Panc1 (cell line): ENCODE data around the gene NHS. TPM values are rescaled to one million over a fixed set of nuclear protein-coding genes. Genes with fewer than 3 reads are reported as not detected.

Experiments
- ATAC-seq: fragments of 200-7000 bp; cut with Tn5 transposase; 2 replicates; pipeline ENCODE4 v1.9.1; 2020; ENCODE audit warnings: mild to moderate bottlenecking, moderate library complexity
- BruUV-seq: library from RNA; stranded (reverse); fragments of 400-500 nt; replicated peaks from 2 replicates; lab custom pipeline; 2021; lab: Mats Ljungman, UMichigan
- CTCF ChIA-PET: fragments of 300-600 bp; sonication (Branson Sonifier 250); formaldehyde crosslinking; loops from one replicate; lab custom pipeline; 2022; ENCODE audit warnings: antibody characterized with exemption; lab: Charles Lee
- POLR2A ChIA-PET: fragments of 300-600 bp; sonication (Branson Sonifier 250); formaldehyde crosslinking; loops from one replicate; lab custom pipeline; 2022; ENCODE audit warnings: antibody characterized with exemption; lab: Charles Lee
- DNase-seq: peaks from one replicate; pipeline ENCODE4 v3.0.0-alpha.2; 2010; ENCODE audit warnings: low read depth, low spot score
- H3K27ac ChIP-seq: 2 replicates; pipeline ENCODE4 v1.5.1; 2011; ENCODE audit warnings: mild to moderate bottlenecking, low read length, inconsistent platforms
- H3K27me3 ChIP-seq: fragments of 200-500 bp; sonication (Bioruptor generic); 2 replicates; pipeline ENCODE4 v1.6.0; 2014; ENCODE audit warnings: low read length, inconsistent platforms; ENCODE audit not compliant: control insufficient read depth, insufficient read depth
- H3K36me3 ChIP-seq: fragments of 200-500 bp; sonication (Bioruptor generic); 2 replicates; pipeline ENCODE4 v1.5.1; 2014; ENCODE audit warnings: inconsistent platforms, mild to moderate bottlenecking, low read length, moderate library complexity; ENCODE audit not compliant: control insufficient read depth, insufficient read depth
- H3K4me1 ChIP-seq: 2 replicates; pipeline ENCODE4 v1.5.1; 2011; ENCODE audit warnings: inconsistent platforms, mild to moderate bottlenecking, low read length, moderate library complexity; ENCODE audit not compliant: control insufficient read depth, insufficient read depth
- H3K4me3 ChIP-seq, 2 experiments: 2 replicates each; pipeline ENCODE4 v1.5.1; 2011 to 2012; ENCODE audit warnings: low read depth in 2 of 2, low read length in 2 of 2, mild to moderate bottlenecking in 2 of 2, inconsistent platforms in 1 of 2, moderate library complexity in 1 of 2
- H3K9me3 ChIP-seq: fragments of 200-500 bp; sonication (Bioruptor generic); 2 replicates; pipeline ENCODE4 v1.5.1; 2014; ENCODE audit warnings: low read depth, mild to moderate bottlenecking, inconsistent platforms, low read length, moderate library complexity; ENCODE audit not compliant: control insufficient read depth, insufficient read depth
- CTCF ChIP-seq: fragments of 450-650 bp; IDR thresholded peaks from 2 replicates; pipeline ENCODE4 v1.5.1; 2017; ENCODE audit warnings: mild to moderate bottlenecking
- POLR2AphosphoS5 ChIP-seq: IDR thresholded peaks from 2 replicates; pipeline ENCODE4 v1.6.1; 2012; ENCODE audit warnings: mild to moderate bottlenecking, low read depth, low read length, moderate library complexity
- REST ChIP-seq, 2 experiments: IDR thresholded peaks; 2 replicates each; pipeline ENCODE4 v1.6.1; 2011 to 2012; ENCODE audit warnings: low read depth in 2 of 2, control low read depth in 1 of 2, low read length in 1 of 2, mild to moderate bottlenecking in 1 of 2, moderate library complexity in 1 of 2; ENCODE audit not compliant: insufficient read depth in 1 of 2
- SIN3A ChIP-seq: IDR thresholded peaks from 2 replicates; pipeline ENCODE4 v1.6.1; 2012; ENCODE audit warnings: low read depth, mild to moderate bottlenecking, low read length, moderate library complexity, borderline replicate concordance; ENCODE audit not compliant: insufficient read depth
- TCF7L2 ChIP-seq: IDR thresholded peaks from 2 replicates; pipeline ENCODE4 v1.6.1; 2011; ENCODE audit warnings: mild to moderate bottlenecking, low read depth, low read length, inconsistent platforms
- in situ Hi-C: cut with HindIII; loops from 2 replicates; pipeline ENCODE4 v1.10.0; 2016; ENCODE audit warnings: low sequenced_read_pairs, low pct_unique_long_range_greater_than_20kb
- intact Hi-C: fragments of 100-400 bp; cut with micrococcal nuclease; formaldehyde crosslinking; loops from one replicate; pipeline ENCODE4 v1.10.0; 2022; ENCODE audit not compliant: unreplicated experiment
- total RNA-seq: library from RNA; stranded (reverse); gene quantifications from one replicate; pipeline ENCODE4 v1.2.1, GENCODE V29; 2021; ENCODE audit not compliant: unreplicated experiment

Gene NHS
- total RNA-seq, 1 experiment from 2014 or later = 0.80 TPM

- intact Hi-C loops (no loop called here), in situ Hi-C loops (no loop called here)
- ChIA-PET POLR2A (no interaction called here), CTCF (no interaction called here)
- ATAC-seq (no peak), DNase-seq (no peak)
- no peak overlapping the region for H3K4me3 ChIP-seq
- no peaks in the 10 kb centered on the region for H3K9me3 ChIP-seq
- no peaks in the 10 kb centered on the region for H3K36me3 ChIP-seq
- H3K27ac ChIP-seq = no peak overlapping the region
- no TSS peak for BruUV-seq
- no peaks in the 10 kb centered on the region for H3K4me1 ChIP-seq
- TF ChIP-seq CTCF = no peak
- no peak for TF ChIP-seq SIN3A
- TF ChIP-seq TCF7L2 = no peak
- TF ChIP-seq REST (IDR thresholded peaks at IDR 0.05; ENCODE audit: insufficient read depth in 1 of 2, low read depth in 2 of 2, low read length in 1 of 2) = no peak
- no peak for TF ChIP-seq POLR2AphosphoS5
- H3K27me3 ChIP-seq = no peaks in the 10 kb centered on the region
These were observed 247.3 kb downstream of the NHS start for GRCh38 chrX:17622331-17622730.

GRCh38 chrX:17623750-17624149 is 248.8 kb downstream of the NHS start:
- Histone ChIP-seq H3K4me3 (no peak overlapping the region), H3K4me1 (no peaks in the 10 kb centered on the region), H3K9me3 (no peaks in the 10 kb centered on the region), H3K27me3 (no peaks in the 10 kb centered on the region), H3K27ac (no peak overlapping the region), H3K36me3 (no peaks in the 10 kb centered on the region)
- DNase-seq = no peak
- intact Hi-C loops = no loop called here
- TF ChIP-seq POLR2AphosphoS5 (no peak), SIN3A (no peak), REST (IDR thresholded peaks at IDR 0.05; ENCODE audit: insufficient read depth in 1 of 2, low read depth in 2 of 2, low read length in 1 of 2) (no peak), CTCF (no peak), TCF7L2 (no peak)
- in situ Hi-C loops = no loop called here
- BruUV-seq = no TSS peak
- no peak for ATAC-seq
- ChIA-PET CTCF (no interaction called here), POLR2A (no interaction called here)
